Measurements from ENCODE around the gene TRABD2B. TPM values are rescaled to one million over a fixed set of nuclear protein-coding genes. Genes with fewer than 3 reads are reported as not detected.

The TRABD2B gene
- total and polyA plus RNA-seq, 4 donors: 0.28 to 2.6 (median 1.3) TPM

GRCh38 chr1:47742890-47743760, 254.1 kb downstream of the TRABD2B start:
- DNase-seq (ENCODE audit: low spot score): no peak
- H3K4me3 ChIP-seq (ENCODE audit: low read depth in 1 of 3, low read length in 3 of 3): no peak overlapping the region
- 87% methylated on average over 9 of the region's 9 CpGs for WGBS
- H3K27ac ChIP-seq (ENCODE audit: low read depth in 1 of 2, low read length in 2 of 2): no peak overlapping the region
- H3K36me3 ChIP-seq (ENCODE audit: control insufficient read depth in 4 of 4, insufficient read depth in 3 of 4, low read depth in 1 of 4, low read length in 3 of 4): no peaks in the 10 kb centered on the region
- no peaks in the 10 kb centered on the region for H3K27me3 ChIP-seq (ENCODE audit: control insufficient read depth in 4 of 4, insufficient read depth in 4 of 4, low read length in 3 of 4)
- TF ChIP-seq NR2F2 (IDR thresholded peaks at IDR 0.05) (no peak), REST (IDR thresholded peaks at IDR 0.05) (no peak), EGR1 (IDR thresholded peaks at IDR 0.05; ENCODE audit: low read depth in 2 of 2) (no peak), ATF3 (IDR thresholded peaks at IDR 0.05) (no peak), TAF1 (conservative IDR thresholded peaks at IDR 0.05) (no peak), RXRA (IDR thresholded peaks at IDR 0.05) (no peak), CTCF (IDR thresholded peaks at IDR 0.05; ENCODE audit: low read depth, low read length, missing input control) (no peak), YY1 (IDR thresholded peaks at IDR 0.05) (no peak), FOXA2 (IDR thresholded peaks at IDR 0.05) (no peak), HNF4G (IDR thresholded peaks at IDR 0.05) (no peak), JUND (IDR thresholded peaks at IDR 0.05) (no peak), ZBTB33 (IDR thresholded peaks at IDR 0.05) (no peak), FOXA1 (IDR thresholded peaks at IDR 0.05) (no peak), GABPA (IDR thresholded peaks at IDR 0.05 in 1 of 2, conservative IDR thresholded peaks at IDR 0.05 in 1 of 2) (no peak)
- no peak overlapping the region for H3K9ac ChIP-seq (ENCODE audit: low read depth in 1 of 2, low read length in 2 of 2)
- no peaks in the 10 kb centered on the region for H3K9me3 ChIP-seq (ENCODE audit: control insufficient read depth in 4 of 4, low read length in 3 of 4)
- no peaks in the 10 kb centered on the region for H3K4me1 ChIP-seq (ENCODE audit: control insufficient read depth in 4 of 4, insufficient read depth in 4 of 4, low read length in 3 of 4)
